T-helper 2 cell treated with Interferon-gamma antibody and Interleukin-4, amounts not matched to agents 5 μg/mL and 100 μg/mL, for 36 hours (primary cell): ENCODE data around the gene FARP2.
"Not testable (repeated sequence)": the region's sequence is repeated elsewhere in the genome, so short reads cannot be mapped to it uniquely, and the experiment has no call there.

Experiments
- DNase-seq: peaks from one replicate; pipeline ENCODE4 v3.0.0; 2021; ENCODE audit warnings: low spot score
- H3K27ac Mint-ChIP-seq: one replicate; pipeline ENCODE4 v1.8.0; 2021; ENCODE audit warnings: mild to moderate bottlenecking, mixed read lengths
- H3K27me3 Mint-ChIP-seq: one replicate; pipeline ENCODE4 v1.8.0; 2021; ENCODE audit warnings: low read depth, mixed read lengths
- H3K36me3 Mint-ChIP-seq: one replicate; pipeline ENCODE4 v1.8.0; 2021; ENCODE audit warnings: low read depth, mixed read lengths
- H3K4me1 Mint-ChIP-seq: one replicate; pipeline ENCODE4 v1.8.0; 2021; ENCODE audit warnings: low read depth, mixed read lengths
- H3K4me3 Mint-ChIP-seq: one replicate; pipeline ENCODE4 v1.8.0; 2022; ENCODE audit warnings: mild to moderate bottlenecking, moderate library complexity, mixed read lengths
- H3K9me3 Mint-ChIP-seq: one replicate; pipeline ENCODE4 v1.8.0; 2021; ENCODE audit warnings: mixed read lengths

Gene FARP2

DNA sequence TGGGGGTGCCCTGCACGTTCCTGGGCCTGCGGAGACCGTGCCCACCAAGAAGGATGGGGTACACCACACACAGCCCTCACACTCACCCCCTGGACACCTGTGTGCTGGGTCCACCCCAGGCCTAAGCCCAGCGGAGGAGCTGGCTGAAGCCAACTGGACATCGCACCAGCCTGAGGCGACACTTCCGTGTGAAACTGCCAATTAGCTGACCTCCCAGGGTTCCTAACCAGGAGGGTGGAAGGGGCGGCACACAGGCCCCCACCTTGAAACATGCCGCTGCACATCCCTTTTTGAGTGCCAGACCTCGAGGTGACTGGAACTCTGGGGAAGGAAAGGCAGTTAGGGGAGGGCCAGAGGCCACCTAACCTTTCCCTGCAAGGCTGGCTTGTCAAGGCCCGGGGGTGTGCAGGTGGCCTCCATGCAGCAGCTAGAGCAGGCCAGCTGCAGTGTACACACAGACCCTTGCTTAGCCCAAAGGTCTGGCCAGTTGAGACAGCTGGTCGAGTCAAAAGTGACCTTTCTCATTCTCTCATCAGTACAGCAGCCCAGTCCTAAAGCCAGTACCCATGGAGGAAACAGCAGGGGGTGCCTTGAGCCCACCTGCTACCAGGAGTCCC is 147.8 kb downstream of the FARP2 start:
- H3K27me3 Mint-ChIP-seq: no peaks in the 10 kb centered on the region
- H3K27ac Mint-ChIP-seq: no peak overlapping the region
- H3K4me1 Mint-ChIP-seq: peaks cover 7% of the 10 kb centered on the region
- H3K36me3 Mint-ChIP-seq: peaks cover 2% of the 10 kb centered on the region
- no peak overlapping the region for H3K4me3 Mint-ChIP-seq
- no peaks in the 10 kb centered on the region for H3K9me3 Mint-ChIP-seq
- DNase-seq: no peak

DNA sequence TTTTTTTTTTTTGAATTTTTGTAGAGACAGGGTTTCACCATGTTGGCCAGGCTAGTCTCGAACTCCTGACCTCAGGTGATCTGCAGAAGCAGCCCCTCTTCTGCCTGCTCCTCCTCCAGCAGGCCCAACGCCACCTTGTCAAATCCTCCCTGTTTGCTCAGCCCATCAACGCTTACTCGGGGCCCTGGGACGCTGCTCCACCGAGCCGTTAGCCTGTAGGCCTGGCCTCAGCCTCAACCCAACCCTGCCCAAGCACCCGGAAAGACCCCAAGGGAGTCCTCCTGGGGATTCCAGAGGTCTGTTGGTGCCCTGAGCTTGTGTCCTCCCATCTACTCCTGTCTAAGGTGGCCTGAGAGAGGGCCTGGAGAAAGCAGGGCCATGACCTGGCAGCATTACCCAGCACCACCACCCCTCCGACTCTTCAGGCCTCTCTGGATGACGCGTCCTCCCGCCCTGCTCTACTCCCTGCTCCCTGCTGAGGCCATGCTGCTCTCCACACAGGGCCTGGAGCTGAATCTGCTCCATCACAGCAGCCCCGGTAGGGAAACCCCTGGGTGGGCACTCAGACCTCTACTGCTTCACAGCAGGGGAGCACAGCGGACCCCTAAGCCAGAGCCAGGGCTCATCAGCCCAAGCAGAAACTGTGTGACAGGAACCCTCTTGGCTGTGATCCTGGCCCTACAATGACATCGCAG is 149.1 kb downstream of the FARP2 start:
- H3K36me3 Mint-ChIP-seq: peaks cover 2% of the 10 kb centered on the region

DNA sequence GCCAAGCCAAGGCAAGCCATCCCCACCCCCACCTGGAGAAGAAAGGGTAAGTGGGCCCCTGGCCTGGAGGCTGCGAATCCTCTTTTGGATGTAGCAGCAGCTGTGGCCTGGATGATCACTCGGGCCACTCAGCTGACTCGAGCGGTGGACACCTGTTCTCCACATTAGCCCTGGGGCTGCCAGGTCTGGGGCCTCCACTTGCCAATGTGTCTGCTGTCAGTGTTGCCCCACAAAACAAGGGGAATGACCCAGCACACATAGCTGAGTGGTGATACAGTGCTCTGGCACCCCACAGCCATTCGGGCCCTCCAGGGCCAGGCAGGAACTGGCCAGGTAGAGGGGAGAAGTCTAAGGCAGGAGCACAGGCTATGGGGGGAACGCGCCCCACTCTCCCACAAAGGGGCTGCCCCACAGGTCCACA is 149.7 kb downstream of the FARP2 start:
- Mint-ChIP-seq H3K9me3 (no peaks in the 10 kb centered on the region), H3K4me3 (no peak overlapping the region), H3K4me1 (peaks cover 10% of the 10 kb centered on the region), H3K36me3 (peaks cover 2% of the 10 kb centered on the region), H3K27ac (no peak overlapping the region), H3K27me3 (no peaks in the 10 kb centered on the region)
- DNase-seq: no peak

More for the DNA sequence above, 149.1 kb downstream of the FARP2 start:
- no peak for DNase-seq
- Mint-ChIP-seq H3K27ac (no peak overlapping the region), H3K4me1 (peaks cover 10% of the 10 kb centered on the region), H3K4me3 (no peak overlapping the region), H3K9me3 (no peaks in the 10 kb centered on the region), H3K27me3 (no peaks in the 10 kb centered on the region)

DNA sequence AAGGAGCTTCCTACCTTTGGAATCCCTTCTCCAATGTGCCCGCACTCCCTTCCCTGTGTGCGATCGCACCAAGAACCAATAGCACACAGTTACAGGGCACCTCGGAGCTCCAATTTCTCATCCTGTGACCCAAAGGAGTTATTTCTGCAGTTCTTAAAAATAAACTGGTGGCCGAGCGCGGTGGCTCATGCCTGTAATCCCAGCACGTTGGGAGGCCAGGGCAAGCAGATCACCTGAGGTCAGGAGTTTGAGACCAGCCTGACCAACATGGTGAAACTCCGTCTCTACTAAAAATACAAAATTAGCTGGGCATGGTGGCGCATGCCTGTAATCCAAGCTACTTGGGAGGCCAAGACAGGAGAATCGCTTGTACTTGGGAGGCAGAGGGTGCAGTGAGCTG is 150.2 kb downstream of the FARP2 start:
- H3K27ac Mint-ChIP-seq, H3K27me3 Mint-ChIP-seq, H3K36me3 Mint-ChIP-seq, H3K9me3 Mint-ChIP-seq, DNase-seq: not testable (repeated sequence)
- Mint-ChIP-seq H3K4me3 (peak overlapping the region; percentile 80), H3K4me1 (peaks cover 10% of the 10 kb centered on the region)

DNA sequence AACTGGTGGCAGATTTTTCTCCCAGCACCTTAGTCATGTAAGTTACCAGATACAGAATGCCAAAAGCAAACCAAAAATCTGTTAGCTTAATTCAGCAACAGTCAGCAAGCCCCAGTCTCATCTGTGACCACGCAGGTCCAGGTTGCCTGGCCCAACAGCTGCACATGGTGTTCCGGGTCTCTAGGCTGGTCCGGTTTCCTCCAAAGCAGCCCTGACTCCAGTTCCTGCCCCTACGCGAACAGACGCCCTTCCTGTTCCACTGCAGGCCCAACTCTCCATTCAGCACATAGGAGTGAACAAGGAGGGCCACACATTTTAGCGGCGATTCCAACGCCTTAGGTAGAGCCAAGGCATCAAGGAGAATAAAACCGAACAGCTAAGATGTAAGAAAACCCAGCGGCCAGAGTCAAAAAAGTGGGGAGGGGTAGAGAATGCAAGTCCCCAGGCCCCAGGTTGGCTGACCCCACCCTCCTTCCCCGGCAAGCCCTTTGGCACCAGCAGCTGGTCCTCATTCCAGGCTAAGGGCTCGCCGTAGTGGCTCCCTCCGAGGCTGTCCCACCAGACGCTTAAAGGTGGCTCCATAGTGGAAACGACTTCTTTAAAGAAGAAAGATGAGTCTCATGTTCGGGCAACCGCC is 150.8 kb downstream of the FARP2 start:
- Mint-ChIP-seq H3K27ac (no peak overlapping the region), H3K9me3 (no peaks in the 10 kb centered on the region), H3K36me3 (peaks cover 2% of the 10 kb centered on the region), H3K27me3 (peaks cover 3% of the 10 kb centered on the region), H3K4me1 (peaks cover 10% of the 10 kb centered on the region), H3K4me3 (peak overlapping the region; percentile 80)
- DNase-seq: no peak

DNA sequence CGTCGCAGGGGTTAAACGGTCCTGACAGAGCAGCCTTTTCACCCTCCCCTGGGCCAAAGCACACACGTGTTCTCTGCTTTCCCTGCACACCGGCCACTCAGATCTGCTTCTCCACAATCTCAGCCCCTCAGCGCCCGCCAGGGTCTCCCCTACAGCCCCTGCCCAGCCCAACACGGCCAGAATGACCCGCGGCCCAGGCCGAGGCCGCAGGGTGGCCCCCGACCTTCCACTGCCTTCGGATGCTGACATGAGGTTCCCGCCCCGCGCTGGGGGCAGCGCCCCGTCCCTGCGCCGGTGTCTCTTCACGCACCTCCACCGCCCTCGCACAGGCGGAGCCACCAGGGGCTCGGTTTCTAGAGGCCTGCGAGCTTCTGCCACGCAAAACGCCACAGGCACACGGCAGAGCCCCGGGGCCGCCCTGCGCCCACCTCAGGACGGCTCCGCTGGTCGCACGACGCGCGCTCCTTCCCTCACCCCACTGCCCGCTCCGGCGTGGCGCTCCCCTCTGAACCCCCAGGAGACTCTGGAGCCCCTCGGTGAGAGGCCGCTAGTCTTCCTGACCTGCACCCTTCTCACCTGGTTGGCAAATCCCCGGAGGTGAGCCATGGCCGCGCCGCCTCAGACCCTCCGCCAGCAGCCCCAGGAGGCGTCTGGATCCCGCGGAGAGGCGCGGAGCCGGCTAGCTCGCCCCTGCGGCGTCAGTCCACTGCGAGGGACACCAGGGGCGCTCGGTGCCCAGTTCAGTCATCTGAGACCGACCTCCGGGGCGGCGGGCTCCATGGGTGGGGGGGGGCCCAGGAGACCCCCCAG is 151.6 kb downstream of the FARP2 start:
- H3K36me3 Mint-ChIP-seq: no peaks in the 10 kb centered on the region
- DNase-seq: peak; percentile 24
- peak overlapping the region; percentile 80 for H3K4me3 Mint-ChIP-seq
- peaks cover 10% of the 10 kb centered on the region for H3K4me1 Mint-ChIP-seq
- H3K27me3 Mint-ChIP-seq: peaks cover 3% of the 10 kb centered on the region
- no peak overlapping the region for H3K27ac Mint-ChIP-seq
- no peaks in the 10 kb centered on the region for H3K9me3 Mint-ChIP-seq

DNA sequence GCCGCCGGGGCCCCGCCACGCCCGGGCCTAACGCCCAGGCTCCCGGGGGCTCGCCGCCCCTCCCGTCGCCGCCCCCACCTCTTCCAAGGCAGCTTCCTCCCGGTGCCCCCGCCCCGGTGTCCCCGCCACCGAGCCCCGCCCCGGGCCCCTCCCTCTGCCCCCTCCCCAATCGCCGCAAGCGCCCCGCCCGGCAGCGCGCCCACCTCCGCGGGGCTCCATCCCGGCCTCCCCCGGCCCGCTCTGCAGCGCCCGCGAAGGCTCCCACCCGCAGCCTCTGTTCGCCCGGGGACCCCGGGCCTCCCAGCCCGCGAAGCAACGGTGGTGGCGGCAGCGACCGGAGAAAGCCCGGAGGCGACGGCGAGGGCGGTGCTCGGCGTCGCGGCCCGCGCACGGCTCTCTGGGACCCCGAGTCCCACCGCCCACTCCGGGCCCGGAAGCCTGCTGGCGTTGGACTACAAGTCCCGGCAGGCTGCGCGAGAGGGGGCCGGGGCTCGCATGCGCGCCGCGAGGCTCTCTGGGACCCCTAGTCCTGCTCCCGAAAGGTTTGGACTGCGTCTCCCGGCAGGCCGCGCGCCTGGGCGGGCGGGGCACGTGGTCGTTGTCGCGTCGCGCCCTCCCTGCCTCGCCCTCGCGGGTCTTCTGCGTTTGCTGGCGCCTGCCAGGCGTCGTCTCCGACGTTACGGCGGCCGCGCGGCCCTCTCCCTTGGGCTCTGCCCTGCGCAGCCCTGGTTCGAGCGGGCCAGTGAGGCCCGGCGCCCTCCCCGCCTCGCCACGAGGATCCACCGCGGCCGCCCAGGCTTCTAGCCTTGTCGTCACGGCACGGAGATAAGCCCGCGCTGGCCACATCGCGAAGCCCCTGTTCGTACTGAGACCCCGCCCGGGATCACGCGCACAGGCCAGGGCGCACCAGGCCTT is 152.4 kb downstream of the FARP2 start, which contains the start of gene STK25:
TSS of gene STK25 (minus strand) at position 345 of the 915 bp plus-strand sequence. CDS start 549 bp downstream, outside the sequence.
- peaks cover 10% of the 10 kb centered on the region for H3K4me1 Mint-ChIP-seq
- peaks cover 3% of the 10 kb centered on the region for H3K27me3 Mint-ChIP-seq
- DNase-seq: peak; percentile 99
- no peaks in the 10 kb centered on the region for H3K9me3 Mint-ChIP-seq
- H3K36me3 Mint-ChIP-seq: no peaks in the 10 kb centered on the region
- H3K4me3 Mint-ChIP-seq: peak within 1 kb of the TSS; percentile 80
- peak within 1 kb of the TSS; percentile 70 for H3K27ac Mint-ChIP-seq

DNA sequence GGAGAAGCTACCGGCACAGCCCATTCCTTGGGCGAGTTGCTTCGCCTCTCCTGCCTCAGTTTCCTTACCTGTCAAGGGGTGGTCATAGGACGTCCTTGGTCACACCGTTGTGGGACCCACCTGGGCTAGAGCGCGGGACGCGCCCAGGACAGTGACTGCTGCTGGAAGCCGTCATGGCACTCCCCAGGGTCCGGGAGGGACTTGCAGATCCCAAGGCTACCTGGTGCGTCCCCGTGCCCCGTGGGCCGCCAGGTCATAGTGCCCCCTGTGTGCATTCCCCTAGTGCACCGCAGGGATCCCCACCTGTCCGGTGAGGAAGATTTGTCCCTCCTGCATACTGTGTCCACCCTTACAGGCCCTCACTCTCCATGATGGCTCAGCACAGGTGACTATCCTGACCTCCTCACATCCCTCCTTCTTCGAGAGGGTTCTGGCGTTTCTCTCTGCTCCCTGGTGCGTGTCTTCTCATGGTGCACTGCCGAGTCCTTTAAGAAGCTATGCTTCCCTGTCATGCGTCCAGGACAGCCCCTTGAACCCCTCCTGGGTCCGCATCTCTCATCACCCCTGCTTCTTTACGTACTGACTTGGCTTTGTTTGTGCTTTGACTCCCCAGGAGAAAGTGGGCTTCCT is 153.2 kb downstream of the FARP2 start:
- H3K9me3 Mint-ChIP-seq: no peaks in the 10 kb centered on the region
- peaks cover 10% of the 10 kb centered on the region for H3K4me1 Mint-ChIP-seq
- peaks cover 3% of the 10 kb centered on the region for H3K27me3 Mint-ChIP-seq
- H3K4me3 Mint-ChIP-seq: peak overlapping the region; percentile 66
- H3K36me3 Mint-ChIP-seq: no peaks in the 10 kb centered on the region
- peak overlapping the region; percentile 70 for H3K27ac Mint-ChIP-seq
- no peak for DNase-seq

DNA sequence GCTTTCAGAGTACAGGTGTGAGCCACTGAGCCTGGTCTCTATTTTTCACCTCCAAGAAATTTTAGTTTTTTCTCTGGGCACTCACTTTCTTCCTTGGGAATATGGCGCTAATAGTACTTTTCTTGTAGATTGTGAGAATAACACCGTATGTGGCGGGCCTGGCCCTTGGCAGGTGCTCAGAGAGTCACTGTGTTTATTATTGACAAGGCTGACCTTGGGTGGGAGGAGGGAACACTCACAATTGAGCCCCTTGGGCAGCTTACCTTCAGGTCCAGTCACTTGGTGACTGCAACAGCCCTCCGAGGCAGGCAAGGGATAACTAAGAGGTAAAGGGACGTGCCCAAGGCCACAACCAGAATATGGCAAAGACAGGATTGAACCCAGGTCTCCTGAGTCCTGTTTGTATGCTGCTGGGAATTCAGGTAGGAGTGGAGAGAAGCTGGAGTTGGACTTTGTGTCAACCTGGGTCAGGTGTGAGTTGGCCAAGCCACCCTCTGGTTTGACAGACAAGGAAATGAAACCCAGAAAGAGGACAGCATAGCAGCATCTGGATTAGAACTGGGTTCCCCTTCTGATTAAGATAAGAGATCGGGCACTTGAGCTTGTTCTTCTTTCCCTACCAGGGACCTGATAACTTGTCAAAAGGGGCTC is 155.1 kb downstream of the FARP2 start:
- peaks cover 17% of the 10 kb centered on the region for H3K4me1 Mint-ChIP-seq
- peaks cover 3% of the 10 kb centered on the region for H3K27me3 Mint-ChIP-seq
- H3K27ac Mint-ChIP-seq: no peak overlapping the region
- H3K4me3 Mint-ChIP-seq: peak overlapping the region; percentile 29
- no peaks in the 10 kb centered on the region for H3K36me3 Mint-ChIP-seq
- no peak for DNase-seq
- no peaks in the 10 kb centered on the region for H3K9me3 Mint-ChIP-seq

DNA sequence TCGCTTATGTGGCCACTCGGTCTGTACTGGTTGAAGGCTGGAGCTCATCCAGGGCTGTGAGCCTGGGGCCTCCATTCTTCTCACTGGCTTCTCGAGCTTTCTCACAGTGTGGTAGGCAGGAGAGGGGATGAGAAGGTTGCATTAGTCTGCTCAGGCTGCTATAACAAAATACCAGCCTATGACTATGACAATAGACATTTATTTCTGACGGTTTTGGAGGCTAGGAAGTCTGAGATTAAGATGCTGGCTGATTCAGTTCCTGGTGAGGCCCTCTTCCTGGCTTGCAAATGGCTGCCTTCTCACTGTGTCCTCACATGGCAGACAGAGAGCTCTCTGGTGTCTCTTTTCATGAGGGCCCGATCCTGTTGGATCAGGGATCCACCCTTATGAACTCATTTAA is 158.5 kb downstream of the FARP2 start:
- Mint-ChIP-seq H3K4me3 (no peak overlapping the region), H3K36me3 (peaks cover 2% of the 10 kb centered on the region), H3K27ac (peak overlapping the region; percentile 22), H3K27me3 (peaks cover 5% of the 10 kb centered on the region), H3K4me1 (peaks cover 18% of the 10 kb centered on the region), H3K9me3 (peaks cover 8% of the 10 kb centered on the region)
- no peak for DNase-seq

DNA sequence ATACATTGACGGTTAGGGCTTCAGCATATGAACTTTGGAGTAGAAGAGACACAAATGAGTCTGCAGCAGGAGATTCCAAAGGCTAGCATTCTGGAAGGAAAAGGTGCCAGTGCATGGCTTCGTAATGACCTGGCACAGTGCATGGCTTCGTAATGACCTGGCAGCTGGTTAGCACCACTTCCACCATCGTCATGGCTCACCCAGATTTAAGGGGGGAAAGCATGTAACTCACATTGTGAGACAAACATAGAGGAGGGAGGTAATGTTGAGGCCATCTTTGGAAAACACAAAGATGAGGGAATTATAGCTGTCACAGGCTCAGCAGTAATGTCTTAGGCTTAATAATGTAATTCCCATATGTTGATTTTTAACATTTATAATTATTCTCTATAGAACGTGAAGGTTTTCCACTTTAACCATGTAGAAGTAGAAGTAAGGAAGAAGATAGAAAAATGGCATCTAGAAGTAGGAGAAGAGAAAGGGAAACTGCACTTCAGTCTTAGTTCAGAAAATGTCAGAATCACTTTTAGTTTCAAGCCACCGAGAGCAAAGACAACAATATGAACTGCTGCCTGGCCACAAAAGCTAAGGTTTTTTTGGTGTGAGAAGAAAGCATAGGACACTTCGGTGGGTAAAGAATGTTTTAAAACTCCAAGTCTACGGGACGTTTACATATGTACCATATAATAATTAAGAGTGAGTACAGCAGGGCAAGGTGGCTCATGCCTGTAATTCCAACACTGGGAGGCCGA is 159.1 kb downstream of the FARP2 start:
- H3K36me3 Mint-ChIP-seq: peaks cover 2% of the 10 kb centered on the region
- peaks cover 5% of the 10 kb centered on the region for H3K27me3 Mint-ChIP-seq
- H3K9me3 Mint-ChIP-seq: peaks cover 8% of the 10 kb centered on the region
- peaks cover 17% of the 10 kb centered on the region for H3K4me1 Mint-ChIP-seq
- peak overlapping the region; percentile 76 for H3K27ac Mint-ChIP-seq
- H3K4me3 Mint-ChIP-seq: peak overlapping the region; percentile 12
- DNase-seq: no peak

DNA sequence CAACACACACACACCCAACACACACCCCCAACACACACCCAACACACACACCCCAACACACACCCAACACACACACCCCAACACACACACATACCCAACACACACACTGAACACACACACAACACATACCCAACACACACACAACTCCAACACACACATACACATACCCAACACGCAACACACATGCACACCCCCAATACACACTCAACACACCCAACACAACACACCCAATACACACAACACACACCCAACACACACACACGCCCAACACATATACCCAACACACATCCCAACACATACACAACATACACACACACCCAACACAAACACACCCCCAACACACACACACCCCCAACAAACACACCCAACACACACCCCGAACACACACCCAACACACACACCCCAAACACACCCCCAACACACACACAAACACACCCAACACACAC is 160.5 kb downstream of the FARP2 start:
- Mint-ChIP-seq H3K9me3 (peaks cover 8% of the 10 kb centered on the region), H3K27me3 (peaks cover 5% of the 10 kb centered on the region), H3K27ac (peak overlapping the region; percentile 28), H3K4me3 (no peak overlapping the region), H3K4me1 (peaks cover 17% of the 10 kb centered on the region), H3K36me3 (peaks cover 2% of the 10 kb centered on the region)
- DNase-seq: no peak
